ENCODE data around the gene PLA2G4E. TPM values are rescaled to one million over a fixed set of nuclear protein-coding genes. Genes with fewer than 3 reads are reported as not detected.

The PLA2G4E gene
- total and polyA plus RNA-seq, 2 of the 13 experiments (the other 11 are each of a cell fraction or from before 2014, with no cell fraction given) = not detected

DNA sequence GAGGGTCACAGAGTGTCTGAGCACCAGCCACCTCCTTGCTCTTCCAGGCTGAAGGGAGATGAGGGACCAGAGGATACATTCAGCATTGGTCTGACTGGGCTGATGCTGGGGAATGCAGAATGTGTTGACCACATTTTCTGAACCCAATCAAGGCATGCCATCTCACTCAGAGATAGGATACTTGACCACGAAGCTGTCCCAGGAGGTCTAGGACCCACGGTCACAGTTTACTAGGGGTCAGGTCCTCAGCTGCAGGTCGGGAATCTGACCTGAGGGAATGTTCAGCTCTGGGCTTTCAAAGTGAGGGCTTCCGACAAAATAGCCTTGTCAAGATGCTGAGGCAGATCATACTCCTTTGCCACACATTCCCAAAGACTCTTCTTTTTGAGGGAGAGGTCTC, 19.6 kb downstream of the PLA2G4E start:
- H3K36me3 ChIP-seq (replicated peaks in 1 of 2; ENCODE audit: control insufficient read depth in 1 of 2, insufficient read depth in 2 of 2, low read length in 2 of 2) = no peaks in the 10 kb centered on the region
- CTCF ChIA-PET (ENCODE audit: low intra/inter-chr PET ratio, low total read pairs) = no interaction called here
- no peak overlapping the region for H3K27ac ChIP-seq (ENCODE audit: extremely low read length, insufficient read depth, low read length)
- peaks cover 3 to 38% of the 10 kb centered on the region in 2 experiments; a peak in 4 of 5 replicates for H3K27me3 ChIP-seq (ENCODE audit: control insufficient read depth in 1 of 2, insufficient read depth in 2 of 2, low read length in 2 of 2)
- H2AFZ ChIP-seq (ENCODE audit: low read length) = no peak overlapping the region
- H3K9ac ChIP-seq (ENCODE audit: insufficient read depth, low read depth, low read length) = no peak overlapping the region
- no peak overlapping the region for H3K4me3 ChIP-seq (replicated peaks in 1 of 3; ENCODE audit: insufficient read depth in 1 of 3, low read depth in 2 of 3, low read length in 3 of 3)
- FAIRE-seq (no peak), ATAC-seq (no peak), DNase-seq (ENCODE audit: low spot score) (no peak)
- in situ Hi-C loops (cut with HindIII; ENCODE audit: extremely low pct_ligation_motif_present, low pct_unique_long_range_greater_than_20kb) (no loop called here), intact Hi-C loops (cut with micrococcal nuclease; ENCODE audit: unreplicated experiment) (no loop called here)
- POLR2A ChIA-PET = no interaction called here
- H3K9me3 ChIP-seq (ENCODE audit: low read length) = no peaks in the 10 kb centered on the region
- WGBS (ENCODE audit: low lambda C conversion rate) = 57% methylated on average over 1 of the region's 4 CpGs
- no peaks in the 10 kb centered on the region for H3K79me2 ChIP-seq (ENCODE audit: insufficient read depth, low read length)
- BruUV-seq (replicated peaks) = no TSS peak
- no peak overlapping the region for H3K4me2 ChIP-seq (ENCODE audit: low read depth, low read length)
- no peaks in the 10 kb centered on the region for H4K20me1 ChIP-seq (ENCODE audit: insufficient read depth, low read length)
- peaks cover 9% of the 10 kb centered on the region; the same call in 1 of the 2 replicates for H3K4me1 ChIP-seq (ENCODE audit: insufficient read depth, low read length)
- TF ChIP-seq FOSL2 (CRISPR knock-in tag; IDR thresholded peaks at IDR 0.05) = no peak
- no peak for TF ChIP-seq ZNF407 (CRISPR knock-in tag; IDR thresholded peaks at IDR 0.05; ENCODE audit: not compliant biosample characterization)
- no peak for TF ChIP-seq MTA1 (CRISPR knock-in tag; IDR thresholded peaks at IDR 0.05; ENCODE audit: borderline replicate concordance)
- TF ChIP-seq ZNF30 (CRISPR knock-in tag; IDR thresholded peaks at IDR 0.05) = no peak
- TF ChIP-seq MNT (IDR thresholded peaks at IDR 0.05) = no peak
- no peak for TF ChIP-seq HNF4G (IDR thresholded peaks at IDR 0.05; ENCODE audit: borderline replicate concordance, low read depth, low read length)
- no peak for TF ChIP-seq HNF4G (CRISPR knock-in tag; IDR thresholded peaks at IDR 0.05; ENCODE audit: borderline replicate concordance, low read depth)
- TF ChIP-seq TMF1 (CRISPR knock-in tag; IDR thresholded peaks at IDR 0.05; ENCODE audit: low read depth) = no peak
- no peak for TF ChIP-seq ZNF350 (CRISPR knock-in tag; IDR thresholded peaks at IDR 0.05; ENCODE audit: borderline replicate concordance, low read depth)
- no peak for TF ChIP-seq LCORL (IDR thresholded peaks at IDR 0.05)
- TF ChIP-seq LCORL (CRISPR knock-in tag; IDR thresholded peaks at IDR 0.05) = no peak
- TF ChIP-seq ISL2 (CRISPR knock-in tag; IDR thresholded peaks at IDR 0.05) = no peak
- no peak for TF ChIP-seq NCOA5 (CRISPR knock-in tag; IDR thresholded peaks at IDR 0.05)
- TF ChIP-seq ZSCAN22 (CRISPR knock-in tag; IDR thresholded peaks at IDR 0.05) = no peak
- no peak for TF ChIP-seq MATR3 (CRISPR knock-in tag; IDR thresholded peaks at IDR 0.05)
- TF ChIP-seq BRCA1 (CRISPR knock-in tag; IDR thresholded peaks at IDR 0.05) = no peak
- no peak for TF ChIP-seq ZNF496 (CRISPR knock-in tag; IDR thresholded peaks at IDR 0.05; ENCODE audit: insufficient replicate concordance)
- no peak for TF ChIP-seq NFYC (CRISPR knock-in tag; IDR thresholded peaks at IDR 0.05)
- no peak for TF ChIP-seq KLF16 (CRISPR knock-in tag; IDR thresholded peaks at IDR 0.05)

Measured in HepG2 (cell line).